ENCODE data around the gene ALKBH7.
A peak's percentile ranks its signal among the peaks of the same experiment; 100 is the strongest.
"Not testable (repeated sequence)": the region's sequence is repeated elsewhere in the genome, so short reads cannot be mapped to it uniquely, and the experiment has no call there.

The ALKBH7 gene

GRCh38 chr19:6372594-6373095 is at the start of gene ALKBH7:
Gene ALKBH7, plus strand, starts transcription at chr19:6372794. Its CDS starts 27 bp downstream, at chr19:6372821.
- DNase-seq (ENCODE audit: low read depth) = peak; percentile 93

- DNase-seq (ENCODE audit: low read depth) = no peak
These were observed 47.8 kb upstream of the ALKBH7 start for GRCh38 chr19:6324757-6325156.

GRCh38 chr19:6325614-6326013 is 47.0 kb upstream of the ALKBH7 start:
- DNase-seq (ENCODE audit: low read depth) = no peak

- DNase-seq (ENCODE audit: low read depth) = no peak
These were observed 45.8 kb upstream of the ALKBH7 start for GRCh38 chr19:6326815-6327214.

GRCh38 chr19:6333439-6333838 is 39.2 kb upstream of the ALKBH7 start, which contains the start of gene ACER1:
Gene ACER1, minus strand, starts transcription at chr19:6333612. Its CDS starts 61 bp downstream, at chr19:6333551.
- DNase-seq (ENCODE audit: low read depth) = no peak

- DNase-seq (ENCODE audit: low read depth) = no peak
These were observed 37.9 kb upstream of the ALKBH7 start for GRCh38 chr19:6334490-6335285.

- DNase-seq (ENCODE audit: low read depth) = no peak
These were observed 31.9 kb upstream of the ALKBH7 start for GRCh38 chr19:6340493-6341201.

GRCh38 chr19:6343462-6343861 is 29.1 kb upstream of the ALKBH7 start:
- DNase-seq (ENCODE audit: low read depth) = no peak

- DNase-seq (ENCODE audit: low read depth) = not testable (repeated sequence)
These were observed 23.3 kb upstream of the ALKBH7 start for GRCh38 chr19:6349271-6349670.

GRCh38 chr19:6350688-6351087 is 21.9 kb upstream of the ALKBH7 start:
- DNase-seq (ENCODE audit: low read depth) = no peak

- no peak for DNase-seq (ENCODE audit: low read depth)
These were observed 20.0 kb upstream of the ALKBH7 start for GRCh38 chr19:6352381-6353165.

- DNase-seq (ENCODE audit: low read depth) = no peak
These were observed 18.4 kb upstream of the ALKBH7 start for GRCh38 chr19:6354098-6354674.

- not testable (repeated sequence) for DNase-seq (ENCODE audit: low read depth)
These were observed 17.1 kb upstream of the ALKBH7 start for GRCh38 chr19:6355321-6356040.

GRCh38 chr19:6357174-6357573 is 15.4 kb upstream of the ALKBH7 start:
- DNase-seq (ENCODE audit: low read depth) = no peak

GRCh38 chr19:6358003-6358402 is 14.6 kb upstream of the ALKBH7 start:
- DNase-seq (ENCODE audit: low read depth) = no peak

- no peak for DNase-seq (ENCODE audit: low read depth)
These were observed 12.8 kb upstream of the ALKBH7 start for GRCh38 chr19:6359568-6360341.

- DNase-seq (ENCODE audit: low read depth) = not testable (repeated sequence)
These were observed 12.1 kb upstream of the ALKBH7 start for GRCh38 chr19:6360445-6360844.

GRCh38 chr19:6360857-6361216 is 11.8 kb upstream of the ALKBH7 start:
- DNase-seq (ENCODE audit: low read depth) = not testable (repeated sequence)

GRCh38 chr19:6362027-6362350 is 10.6 kb upstream of the ALKBH7 start:
- no peak for DNase-seq (ENCODE audit: low read depth)

- DNase-seq (ENCODE audit: low read depth) = peak; percentile 4
These were observed 10.2 kb upstream of the ALKBH7 start for GRCh38 chr19:6362351-6362801.

GRCh38 chr19:6364353-6364752 is 8.2 kb upstream of the ALKBH7 start:
- DNase-seq (ENCODE audit: low read depth) = no peak

All from stimulated activated CD8-positive, alpha-beta memory T cell treated with anti-CD3 and anti-CD28 coated beads, Interleukin-12 subunit alpha, Interleukin-12 subunit beta, amount 100 ng/mL, for 1 hour (primary cell).